K562 (cell line): ENCODE measurements around the gene LRP1. TPM values are rescaled to one million over a fixed set of nuclear protein-coding genes. Genes with fewer than 3 reads are reported as not detected.

ENCODE experiments used
- ATAC-seq: fragments of 200-7000 bp; cut with Tn5 transposase; 3 replicates; pipeline ENCODE4 v1.9.1; 2020; ENCODE audit warnings: moderate library complexity
- BruUV-seq: library from RNA; stranded (reverse); fragments of 400-500 nt; replicated peaks from 2 replicates; lab custom pipeline; 2021; lab: Mats Ljungman, UMichigan
- CTCF ChIA-PET: fragments of 300-600 bp; formaldehyde crosslinking; extraction: SDS; loops from one replicate; lab custom pipeline; 2021; ENCODE audit warnings: low intra/inter-chr PET ratio; lab: Yijun Ruan, JAX
- POLR2A ChIA-PET: fragments of 300-600, 350-650 bp; sonication (Branson Sonifier 250); formaldehyde crosslinking; extraction: SDS; loops from one replicate; lab custom pipeline; 2021; ENCODE audit warnings: antibody characterized with exemption, inconsistent platforms; lab: Yijun Ruan, JAX
- DNase-seq, 4 experiments: peaks; one replicate each; pipeline versions ENCODE4 v3.0.0 to v3.0.0-alpha.2; 2011 to 2018; ENCODE audit warnings: low spot score in 3 of 4, mixed read lengths in 3 of 4; ENCODE audit errors: extremely low read depth in 1 of 4
- FAIRE-seq: peaks from 2 replicates; lab custom pipeline; 2011; peaks lifted over from hg19 to GRCh38; lab: Jason Lieb, UNC
- H2AFZ ChIP-seq: 2 replicates; pipeline ENCODE4 v1.6.0; 2011; ENCODE audit warnings: low read depth, low read length, control low read depth, inconsistent platforms
- H3K27ac ChIP-seq: fragments of 200-600 bp; 3 replicates; pipeline ENCODE4 v1.8.0; 2011; ENCODE audit warnings: low read depth, mild to moderate bottlenecking, control low read depth, inconsistent platforms, low read length, moderate library complexity, mixed read lengths; ENCODE audit errors: extremely low read depth
- H3K27me3 ChIP-seq, 2 experiments: fragments of 300-600 bp in 1 of 2; 2 replicates in 1 of 2; 3 replicates in 1 of 2; pipeline versions ENCODE4 v1.6.0 to v1.8.0; 2011; ENCODE audit warnings: inconsistent platforms in 2 of 2, low read length in 2 of 2, mild to moderate bottlenecking in 1 of 2, mixed read lengths in 1 of 2, moderate library complexity in 1 of 2; ENCODE audit not compliant: control insufficient read depth in 2 of 2, insufficient read depth in 2 of 2
- H3K36me3 ChIP-seq: fragments of 300-600 bp; 3 replicates; pipeline ENCODE4 v1.8.0; 2011; ENCODE audit warnings: mild to moderate bottlenecking, low read length, inconsistent platforms; ENCODE audit not compliant: control insufficient read depth, insufficient read depth
- H3K4me1 ChIP-seq, 2 experiments: fragments of 200-600 bp in 1 of 2; replicated peaks in 1 of 2; 2 replicates in 1 of 2; 3 replicates in 1 of 2; pipeline versions ENCODE4 v1.5.1 to v1.8.0; 2011; ENCODE audit warnings: inconsistent platforms in 2 of 2, low read length in 2 of 2, mild to moderate bottlenecking in 1 of 2, mixed read lengths in 1 of 2, moderate library complexity in 1 of 2; ENCODE audit not compliant: control insufficient read depth in 2 of 2, insufficient read depth in 2 of 2
- H3K4me2 ChIP-seq: 2 replicates; pipeline ENCODE4 v1.6.1; 2011; ENCODE audit warnings: low read length, control low read depth, inconsistent platforms, mixed read lengths; ENCODE audit not compliant: insufficient read depth
- H3K4me3 ChIP-seq: fragments of 200-600 bp; sonication (generic), shearing (Covaris generic); 2 replicates; pipeline ENCODE4 v1.5.1; 2016; ENCODE audit warnings: control low read depth, inconsistent platforms
- H3K79me2 ChIP-seq: fragments of 200-600 bp; 3 replicates; pipeline ENCODE4 v1.8.0; 2011; ENCODE audit warnings: low read length, inconsistent platforms; ENCODE audit not compliant: control insufficient read depth, insufficient read depth
- H3K9ac ChIP-seq, 2 experiments: 2 replicates each; pipeline versions ENCODE4 v1.6.0 to v1.6.1; 2011; ENCODE audit warnings: low read depth in 2 of 2, low read length in 2 of 2, control low read depth in 1 of 2, inconsistent platforms in 1 of 2, mild to moderate bottlenecking in 1 of 2, mixed read lengths in 1 of 2; ENCODE audit not compliant: insufficient read depth in 1 of 2
- H3K9me1 ChIP-seq: one replicate; pipeline ENCODE4 v1.6.0; 2011; ENCODE audit warnings: inconsistent platforms, mild to moderate bottlenecking, low read length, moderate library complexity; ENCODE audit not compliant: control insufficient read depth, insufficient read depth
- H3K9me3 ChIP-seq: replicated peaks from 2 replicates; pipeline ENCODE4 v1.5.1; 2011; ENCODE audit warnings: low read depth, low read length, inconsistent platforms; ENCODE audit not compliant: control insufficient read depth, insufficient read depth
- H4K20me1 ChIP-seq: replicated peaks from 2 replicates; pipeline ENCODE4 v1.6.1; 2011; ENCODE audit warnings: low read length, inconsistent platforms, mixed read lengths; ENCODE audit not compliant: control insufficient read depth, insufficient read depth
- WGBS: fragments of 100-300 bp; shearing (Covaris generic); methylation state at CpG from one replicate; pipeline ENCODE4 v1.1.6; 2016; ENCODE audit warnings: low coverage, mixed read lengths; ENCODE audit not compliant: insufficient coverage; ENCODE audit errors: missing lambda C conversion rate; 5-methylcytosine and 5-hydroxymethylcytosine counted together
- in situ Hi-C: fragments of 300-500 bp; cut with MboI; formaldehyde crosslinking; loops from 4 replicates; pipeline ENCODE4 v1.15.0; 2018; ENCODE audit warnings: inconsistent platforms, mixed read lengths
- intact Hi-C: fragments of 100-400 bp; cut with micrococcal nuclease; formaldehyde crosslinking; loops from 2 replicates; pipeline ENCODE4 v1.14.2; 2022
- polyA plus RNA-seq, 8 experiments: library from polyadenylated mRNA; depleted of rRNA in 4 of 8; stranded (reverse) in 5 of 8; unstranded in 3 of 8; fragments of >200 nt; fragmentation: Nextera tagmentation in 2 of 8; fragmentation: Illumina TruSeq in 1 of 8; extraction: Ambion mirVana in 2 of 8; extraction: Trizol in 1 of 8; gene quantifications; 2 replicates each; pipeline versions ENCODE4 v1.2.1 to v1.2.3, GENCODE V29; 2011 to 2014; ENCODE audit warnings: inconsistent platforms in 1 of 8, missing spikeins in 1 of 8
- total RNA-seq, 7 experiments: library from RNA; depleted of rRNA in 6 of 7; stranded (reverse); fragments of >200 nt in 6 of 7; fragmentation: Illumina TruSeq in 2 of 7; extraction: Trizol in 2 of 7; gene quantifications; 2 replicates each; pipeline versions ENCODE4 v1.2.1 to v1.2.3, GENCODE V29; 2011 to 2021; ENCODE audit warnings: low replicate concordance in 1 of 7
- TF ChIP-seq, protein P1 (sequence below): fragments of 250-450 bp; sonication (Bioruptor Pico); IDR thresholded peaks from 2 replicates; pipeline ENCODE4 v1.5.0; 2021; ENCODE audit warnings: mild to moderate bottlenecking, borderline replicate concordance
- TF ChIP-seq, protein P2 (sequence below): sonication (generic); formaldehyde crosslinking; IDR thresholded peaks from 2 replicates; pipeline ENCODE4 v1.8.1; 2023; ENCODE audit warnings: missing genetic modification reagents, mild to moderate bottlenecking, borderline replicate concordance

LRP1 gene
- total and polyA plus RNA-seq, 9 of the 15 experiments (the other 6 are each of a cell fraction or from before 2014, with no cell fraction given), result 0.04 to 0.64 (median 0.19) TPM; not detected in 2

DNA sequence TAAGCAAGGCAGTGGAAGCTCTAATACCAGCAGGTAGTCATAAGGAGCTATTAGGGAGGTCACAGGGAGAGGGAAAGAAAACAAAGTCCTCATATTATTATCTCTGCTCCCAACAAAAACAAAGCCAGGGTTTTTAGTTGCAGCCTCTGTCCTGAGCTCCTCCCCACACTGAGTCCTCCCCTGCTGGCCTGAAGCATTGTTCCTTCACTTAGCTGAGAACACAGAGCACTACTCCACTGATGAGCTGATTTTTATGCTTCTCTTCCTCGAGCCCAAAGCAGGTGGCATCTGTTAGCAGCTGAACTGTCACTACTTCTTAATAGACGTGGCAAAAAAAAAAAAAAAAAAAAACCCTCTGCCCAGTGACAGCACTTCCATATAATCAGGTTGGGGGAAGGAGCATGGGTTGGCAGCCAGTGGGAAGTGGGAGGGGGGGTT, 133.2 kb downstream of the LRP1 start:
- H3K9me3 ChIP-seq, result no peaks in the 10 kb centered on the region
- DNase-seq (no peak), FAIRE-seq (no peak), ATAC-seq (no peak)
- H3K36me3 ChIP-seq, result peaks cover 40% of the 10 kb centered on the region
- no peaks in the 10 kb centered on the region for H3K27me3 ChIP-seq
- no peak overlapping the region for H3K4me2 ChIP-seq
- H4K20me1 ChIP-seq, result no peaks in the 10 kb centered on the region
- H3K9ac ChIP-seq, result no peak overlapping the region
- H3K4me3 ChIP-seq, result no peak overlapping the region
- TF ChIP-seq, protein P1, sequence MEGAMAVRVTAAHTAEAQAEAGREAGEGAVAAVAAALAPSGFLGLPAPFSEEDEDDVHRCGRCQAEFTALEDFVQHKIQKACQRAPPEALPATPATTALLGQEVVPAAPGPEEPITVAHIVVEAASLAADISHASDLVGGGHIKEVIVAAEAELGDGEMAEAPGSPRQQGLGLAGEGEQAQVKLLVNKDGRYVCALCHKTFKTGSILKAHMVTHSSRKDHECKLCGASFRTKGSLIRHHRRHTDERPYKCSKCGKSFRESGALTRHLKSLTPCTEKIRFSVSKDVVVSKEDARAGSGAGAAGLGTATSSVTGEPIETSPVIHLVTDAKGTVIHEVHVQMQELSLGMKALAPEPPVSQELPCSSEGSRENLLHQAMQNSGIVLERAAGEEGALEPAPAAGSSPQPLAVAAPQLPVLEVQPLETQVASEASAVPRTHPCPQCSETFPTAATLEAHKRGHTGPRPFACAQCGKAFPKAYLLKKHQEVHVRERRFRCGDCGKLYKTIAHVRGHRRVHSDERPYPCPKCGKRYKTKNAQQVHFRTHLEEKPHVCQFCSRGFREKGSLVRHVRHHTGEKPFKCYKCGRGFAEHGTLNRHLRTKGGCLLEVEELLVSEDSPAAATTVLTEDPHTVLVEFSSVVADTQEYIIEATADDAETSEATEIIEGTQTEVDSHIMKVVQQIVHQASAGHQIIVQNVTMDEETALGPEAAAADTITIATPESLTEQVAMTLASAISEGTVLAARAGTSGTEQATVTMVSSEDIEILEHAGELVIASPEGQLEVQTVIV, result no peak
- TF ChIP-seq, protein P2, sequence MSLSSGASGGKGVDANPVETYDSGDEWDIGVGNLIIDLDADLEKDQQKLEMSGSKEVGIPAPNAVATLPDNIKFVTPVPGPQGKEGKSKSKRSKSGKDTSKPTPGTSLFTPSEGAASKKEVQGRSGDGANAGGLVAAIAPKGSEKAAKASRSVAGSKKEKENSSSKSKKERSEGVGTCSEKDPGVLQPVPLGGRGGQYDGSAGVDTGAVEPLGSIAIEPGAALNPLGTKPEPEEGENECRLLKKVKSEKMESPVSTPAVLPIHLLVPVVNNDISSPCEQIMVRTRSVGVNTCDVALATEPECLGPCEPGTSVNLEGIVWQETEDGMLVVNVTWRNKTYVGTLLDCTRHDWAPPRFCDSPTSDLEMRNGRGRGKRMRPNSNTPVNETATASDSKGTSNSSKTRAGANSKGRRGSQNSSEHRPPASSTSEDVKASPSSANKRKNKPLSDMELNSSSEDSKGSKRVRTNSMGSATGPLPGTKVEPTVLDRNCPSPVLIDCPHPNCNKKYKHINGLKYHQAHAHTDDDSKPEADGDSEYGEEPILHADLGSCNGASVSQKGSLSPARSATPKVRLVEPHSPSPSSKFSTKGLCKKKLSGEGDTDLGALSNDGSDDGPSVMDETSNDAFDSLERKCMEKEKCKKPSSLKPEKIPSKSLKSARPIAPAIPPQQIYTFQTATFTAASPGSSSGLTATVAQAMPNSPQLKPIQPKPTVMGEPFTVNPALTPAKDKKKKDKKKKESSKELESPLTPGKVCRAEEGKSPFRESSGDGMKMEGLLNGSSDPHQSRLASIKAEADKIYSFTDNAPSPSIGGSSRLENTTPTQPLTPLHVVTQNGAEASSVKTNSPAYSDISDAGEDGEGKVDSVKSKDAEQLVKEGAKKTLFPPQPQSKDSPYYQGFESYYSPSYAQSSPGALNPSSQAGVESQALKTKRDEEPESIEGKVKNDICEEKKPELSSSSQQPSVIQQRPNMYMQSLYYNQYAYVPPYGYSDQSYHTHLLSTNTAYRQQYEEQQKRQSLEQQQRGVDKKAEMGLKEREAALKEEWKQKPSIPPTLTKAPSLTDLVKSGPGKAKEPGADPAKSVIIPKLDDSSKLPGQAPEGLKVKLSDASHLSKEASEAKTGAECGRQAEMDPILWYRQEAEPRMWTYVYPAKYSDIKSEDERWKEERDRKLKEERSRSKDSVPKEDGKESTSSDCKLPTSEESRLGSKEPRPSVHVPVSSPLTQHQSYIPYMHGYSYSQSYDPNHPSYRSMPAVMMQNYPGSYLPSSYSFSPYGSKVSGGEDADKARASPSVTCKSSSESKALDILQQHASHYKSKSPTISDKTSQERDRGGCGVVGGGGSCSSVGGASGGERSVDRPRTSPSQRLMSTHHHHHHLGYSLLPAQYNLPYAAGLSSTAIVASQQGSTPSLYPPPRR, result no peak
- intact Hi-C loops, result no loop called here
- H3K4me1 ChIP-seq, result peaks cover 0 to 3% of the 10 kb centered on the region in 2 experiments; a peak in 2 of 5 replicates
- H3K79me2 ChIP-seq, result no peaks in the 10 kb centered on the region
- in situ Hi-C loops, result no loop called here
- no peaks in the 10 kb centered on the region for H3K9me1 ChIP-seq
- ChIA-PET POLR2A (interaction anchor here (0.5 to 1.8 kb wide), 5 partner anchors 10 to 372 kb away, joined by 3 to 9 read pairs (median 3); partner anchors contain the start of gene B4GALNT1), CTCF (no interaction called here)
- BruUV-seq, result no TSS peak
- no peak overlapping the region for H3K27ac ChIP-seq
- no peak overlapping the region for H2AFZ ChIP-seq
- 8% methylated on average over 1 of the region's 2 CpGs for WGBS
